HG03139 (cell line): ENCODE measurements around the gene NUAK2.

ENCODE experiments used
- ATAC-seq: cut with Tn5 transposase; IDR thresholded peaks from one replicate; pipeline ENCODE4 v1.9.1; 2021; ENCODE audit not compliant: unreplicated experiment

The NUAK2 gene

GRCh38 chr1:205323794-205324193, 2.2 kb upstream of the NUAK2 start:
- no peak for ATAC-seq

DNA sequence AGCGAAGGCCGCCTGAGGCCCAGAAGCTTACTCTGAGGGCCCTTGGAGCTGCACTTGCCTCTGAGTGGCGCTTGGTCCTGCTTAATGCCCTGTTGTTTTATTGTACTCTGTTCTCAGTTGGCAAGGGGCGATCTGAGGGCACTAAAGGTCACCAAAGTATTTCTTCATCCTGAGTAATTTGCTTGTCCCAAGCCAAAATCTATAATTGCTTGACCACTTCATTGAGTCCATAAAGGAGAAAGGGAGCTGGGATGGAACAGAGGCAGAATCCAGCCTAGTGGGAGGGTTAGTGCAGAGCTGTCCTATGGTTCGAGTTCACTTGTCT, 376 bp upstream of the NUAK2 start:
- no peak for ATAC-seq

DNA sequence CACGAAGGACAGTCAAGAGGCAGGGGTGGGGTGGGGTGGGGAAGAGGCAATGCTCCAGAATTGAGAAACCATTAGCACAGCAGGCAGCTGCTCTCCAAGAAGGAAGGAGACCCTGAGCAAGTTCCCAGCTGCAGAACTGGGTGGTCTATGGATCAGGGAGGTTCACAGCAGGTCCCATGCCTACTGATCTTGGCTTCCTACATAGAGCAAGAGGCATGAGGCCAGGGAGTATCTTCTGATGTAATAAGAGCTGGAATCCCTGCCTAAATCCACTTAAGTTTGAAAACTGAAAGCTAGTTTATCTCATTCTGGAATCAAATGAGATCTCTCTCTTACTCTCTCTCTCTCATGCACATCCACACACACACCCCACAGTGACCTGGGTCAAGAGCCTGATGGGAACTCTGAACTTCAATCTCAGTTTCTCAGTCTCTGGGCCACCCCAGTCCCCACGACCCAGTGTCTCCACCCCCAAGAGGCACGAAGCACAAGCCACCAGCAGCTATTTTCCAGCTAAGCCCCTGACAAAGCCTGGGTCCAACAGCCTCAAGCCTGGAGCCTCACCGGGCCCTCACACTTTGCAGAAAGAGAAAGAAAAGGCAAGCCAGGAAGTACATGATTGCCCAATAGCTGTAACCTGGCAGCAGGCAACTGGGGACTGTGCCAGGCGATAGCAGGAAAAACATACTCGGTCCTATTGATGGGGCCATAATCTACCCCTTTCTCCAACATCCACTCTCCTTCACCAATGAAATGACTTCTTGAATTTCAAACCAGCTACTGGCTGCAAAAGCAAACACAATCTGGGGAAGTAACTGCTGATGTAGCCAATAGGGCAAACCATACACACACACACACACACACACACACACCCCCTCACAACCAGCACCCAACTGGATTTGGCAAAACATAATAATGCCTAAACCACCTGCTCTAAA, 2.2 kb downstream of the NUAK2 start:
- no peak for ATAC-seq

DNA sequence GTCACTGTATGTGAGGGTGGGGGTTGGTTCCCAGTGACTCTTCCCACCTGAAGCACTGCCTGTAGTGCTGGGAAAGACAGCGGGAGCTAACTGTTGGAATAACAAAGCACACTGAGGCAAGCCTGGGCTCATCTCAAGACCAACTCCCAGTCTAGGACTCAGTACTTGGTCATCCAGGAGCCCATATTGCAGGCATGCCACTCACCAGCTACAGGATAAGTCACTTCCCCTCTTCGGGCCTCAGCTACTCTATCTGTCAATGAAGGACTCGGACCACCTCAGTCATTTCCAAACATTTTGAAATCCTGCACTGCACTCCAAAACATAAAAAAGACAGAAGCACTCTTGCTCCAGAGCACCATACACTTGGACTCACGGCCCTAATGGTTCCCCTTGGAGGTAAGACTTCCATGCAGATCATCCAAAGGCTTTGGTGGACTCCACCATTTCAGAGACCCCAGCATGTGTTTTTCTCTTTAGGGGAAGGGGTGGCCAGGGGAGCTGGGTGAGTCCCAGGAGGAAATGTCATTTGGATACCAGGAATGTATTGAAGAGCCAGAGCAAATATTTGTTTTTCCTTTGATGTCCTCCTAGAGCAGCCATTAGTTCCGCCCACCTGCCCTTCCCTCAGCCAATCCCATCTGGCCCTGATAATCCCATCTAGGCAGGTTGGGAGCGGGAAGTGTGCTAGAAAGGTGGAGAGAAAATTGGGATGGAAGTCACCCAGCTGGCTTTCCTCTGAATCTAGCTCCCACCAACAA, 3.1 kb downstream of the NUAK2 start:
- no peak for ATAC-seq

- ATAC-seq: no peak
Observed at GRCh38 chr1:205317311-205317917, 4.1 kb downstream of the NUAK2 start.

DNA sequence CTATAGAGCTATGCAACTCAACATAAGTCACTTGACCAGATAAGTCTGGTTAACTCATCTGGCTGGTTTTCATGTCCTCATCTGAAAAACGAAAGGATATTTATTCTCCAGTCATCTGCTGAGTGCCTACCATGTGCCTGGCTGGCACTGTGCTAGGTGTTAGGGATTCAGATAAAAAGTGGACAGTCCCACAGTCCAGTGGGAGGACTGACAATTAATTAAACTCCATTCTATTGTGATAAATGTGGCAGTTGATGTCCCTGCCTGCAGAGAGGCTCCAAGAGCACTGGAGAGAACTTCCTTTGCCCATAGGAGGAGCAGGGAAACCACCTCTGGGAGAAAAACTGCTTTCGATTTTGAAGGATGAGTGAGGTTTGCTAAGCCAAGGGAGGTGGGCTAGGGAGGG, 5.4 kb downstream of the NUAK2 start:
- ATAC-seq: no peak

DNA sequence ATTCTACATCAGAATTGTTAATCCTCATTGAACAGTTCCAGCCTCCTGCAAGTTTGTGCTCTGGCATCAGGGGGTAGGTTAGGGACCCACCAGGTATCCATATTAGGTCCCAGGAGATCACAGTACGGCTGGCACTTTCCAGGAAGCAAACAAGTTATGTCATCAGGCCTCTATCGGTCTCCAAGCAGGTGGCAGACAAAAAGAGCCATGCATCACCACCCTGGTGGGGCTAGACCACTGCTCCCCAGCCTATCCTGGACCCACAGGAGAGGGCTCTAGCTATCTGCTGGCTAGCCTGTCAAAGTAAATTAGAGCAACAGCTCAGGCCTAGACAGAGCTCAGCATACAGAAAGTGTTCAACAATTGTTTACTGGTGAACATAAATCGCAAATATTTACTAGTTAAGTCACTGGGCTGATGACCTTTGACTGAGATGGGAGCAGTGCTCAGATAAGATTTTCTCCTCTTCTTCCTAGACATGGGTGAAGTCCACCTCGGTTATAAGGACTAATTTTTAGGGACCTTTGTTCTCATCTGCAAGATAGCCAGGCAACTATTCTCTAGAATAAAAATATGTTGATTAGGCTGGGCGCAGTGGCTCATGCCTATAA, 6.4 kb downstream of the NUAK2 start:
- no peak for ATAC-seq

DNA sequence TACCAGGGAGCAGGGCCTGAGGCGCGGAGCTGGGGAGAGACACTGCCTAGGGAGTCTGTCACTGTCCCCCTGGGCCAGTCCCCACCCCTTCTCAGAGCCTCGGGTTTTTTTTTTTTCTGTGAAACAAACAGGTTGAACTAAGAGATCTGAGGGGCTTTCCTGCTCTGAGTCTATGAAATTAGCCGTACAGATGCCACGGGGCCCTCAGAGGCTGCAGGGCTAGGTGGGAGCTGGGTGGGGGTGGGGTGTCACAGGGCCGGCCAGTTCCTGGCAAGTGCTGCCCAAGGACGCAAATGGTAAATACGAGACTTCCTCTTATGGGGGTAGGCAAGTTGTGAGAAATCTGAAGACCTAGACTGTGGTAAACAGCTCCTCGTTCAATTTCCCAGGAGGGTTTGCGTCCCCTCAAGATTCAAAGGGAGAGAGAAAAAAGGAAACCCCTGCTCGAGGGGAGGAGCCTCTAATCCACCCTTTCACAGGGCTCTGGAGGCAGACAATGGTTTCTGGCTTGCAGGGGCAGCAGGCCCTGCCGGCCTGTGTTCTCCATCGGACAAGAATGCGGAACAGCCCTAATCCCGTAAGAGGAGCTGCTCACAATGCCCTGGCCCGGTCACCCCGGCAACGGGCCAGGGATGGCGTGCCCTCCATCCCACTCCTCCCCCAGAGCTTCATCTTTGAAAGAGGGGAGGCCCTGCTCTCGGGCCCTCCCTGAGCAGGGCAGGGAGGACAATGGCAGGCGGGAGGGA, 7.8 kb downstream of the NUAK2 start:
- ATAC-seq: no peak

GRCh38 chr1:205312866-205313562, 8.5 kb downstream of the NUAK2 start:
- no peak for ATAC-seq

GRCh38 chr1:205310976-205311704, 10.4 kb downstream of the NUAK2 start:
- no peak for ATAC-seq

DNA sequence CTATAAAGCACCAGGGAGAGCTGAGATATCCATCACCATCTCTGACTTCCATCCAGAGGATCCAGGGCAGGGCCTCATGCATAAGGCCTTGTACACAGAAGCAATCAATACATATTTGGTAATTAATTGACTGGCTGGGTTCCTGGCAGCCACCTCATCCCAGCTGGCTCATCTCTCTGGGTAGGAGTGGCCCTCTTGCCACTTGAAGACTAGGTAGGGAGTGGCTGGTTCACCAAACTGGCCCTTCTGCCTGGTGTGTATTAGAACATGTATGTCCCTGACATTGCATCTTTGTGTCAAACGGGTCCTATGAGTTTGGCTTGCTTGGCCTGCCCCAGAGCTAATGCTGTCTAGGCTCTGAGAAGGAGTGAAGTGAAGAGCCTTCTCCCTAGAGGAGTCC, 11.8 kb downstream of the NUAK2 start:
- ATAC-seq: no peak

- ATAC-seq: no peak
Observed at GRCh38 chr1:205306929-205307566, 14.5 kb downstream of the NUAK2 start.

DNA sequence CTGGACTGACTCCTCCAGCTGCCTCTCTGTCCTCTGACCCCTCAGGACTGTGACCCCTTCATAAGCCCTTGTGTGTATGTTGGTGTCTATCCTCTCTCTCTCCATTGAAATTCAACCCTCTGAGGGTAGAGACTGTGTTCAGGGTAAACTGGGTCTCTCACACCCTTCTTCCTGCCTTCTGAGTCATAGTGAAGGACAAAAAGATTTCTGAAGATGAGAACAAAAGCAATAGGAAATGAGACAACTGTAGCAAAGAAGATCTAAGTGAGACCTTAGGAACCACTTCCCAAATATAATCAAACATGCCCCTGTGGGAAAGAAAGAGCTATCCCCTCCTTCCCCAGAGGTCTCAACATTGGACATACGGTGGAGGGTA, 16.9 kb downstream of the NUAK2 start:
- ATAC-seq: no peak

DNA sequence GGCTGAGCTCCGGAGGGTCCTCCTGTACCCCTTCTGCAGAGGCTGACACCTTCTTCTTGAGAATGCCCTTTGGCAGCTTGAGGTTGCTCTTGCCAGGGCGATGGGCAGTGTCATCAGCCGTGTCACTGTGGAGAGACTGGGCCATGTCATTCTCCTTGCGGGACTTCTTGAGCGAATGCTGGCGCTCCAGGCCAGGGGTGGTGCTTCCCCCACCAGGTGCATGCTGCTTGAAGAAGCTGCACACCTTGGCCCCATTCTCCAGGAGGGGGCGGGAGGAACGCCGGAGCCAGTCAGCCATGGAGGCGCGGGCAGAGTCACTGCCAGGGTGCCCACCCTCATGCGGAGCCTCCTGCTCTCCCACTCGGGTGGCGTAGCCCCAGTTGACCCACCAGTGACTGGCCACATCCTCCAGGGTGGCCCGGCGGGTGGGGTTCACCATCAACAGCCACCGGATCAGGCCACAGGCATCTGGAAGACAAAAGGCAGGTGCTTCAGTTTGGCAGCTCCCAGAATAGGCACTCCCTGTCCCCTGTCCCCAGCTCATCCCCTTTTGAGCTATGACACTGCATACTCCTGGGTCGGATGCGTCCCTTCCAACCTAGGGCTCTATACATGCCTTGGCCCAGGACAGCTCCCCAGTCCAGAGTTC, 17.4 kb downstream of the NUAK2 start:
- no peak for ATAC-seq

GRCh38 chr1:205303247-205303888, 18.2 kb downstream of the NUAK2 start:
- ATAC-seq: no peak

GRCh38 chr1:205301842-205302588, 19.5 kb downstream of the NUAK2 start:
- ATAC-seq: no peak

- no peak for ATAC-seq
Observed at GRCh38 chr1:205301205-205301821, 20.2 kb downstream of the NUAK2 start.
